Hepatocyte (in vitro differentiated cells): ENCODE data around the gene LRRTM3.

ENCODE experiments used
- CTCF ChIP-seq: fragments of 200-600 bp; sonication (generic); IDR thresholded peaks from 2 replicates; pipeline ENCODE4 v1.5.1; 2016; ENCODE audit warnings: antibody characterized with exemption, mild to moderate bottlenecking; ENCODE audit not compliant: poor library complexity
- EZH2 ChIP-seq: fragments of 200-600 bp; sonication (generic); IDR thresholded peaks from 2 replicates; pipeline ENCODE4 v1.6.1; 2016; ENCODE audit warnings: antibody characterized with exemption, mild to moderate bottlenecking, borderline replicate concordance
- EZH2phosphoT487 ChIP-seq: fragments of 200-600 bp; sonication (generic); IDR thresholded peaks from one replicate; pipeline ENCODE4 v1.6.1; 2018; ENCODE audit warnings: antibody characterized with exemption, mild to moderate bottlenecking, low read depth, moderate library complexity; ENCODE audit not compliant: unreplicated experiment, severe bottlenecking

GRCh38 chr10:66982053-66982420 is 56.2 kb downstream of the LRRTM3 start:
- no peak for TF ChIP-seq CTCF
- no peak for TF ChIP-seq EZH2
- no peak for TF ChIP-seq EZH2phosphoT487
